ENCODE data around the gene UROC1. TPM values are rescaled to one million over a fixed set of nuclear protein-coding genes. Genes with fewer than 3 reads are reported as not detected.

The UROC1 gene
- total RNA-seq, 2 donors from 2014 or later = 0.17 TPM; not detected in 1

DNA sequence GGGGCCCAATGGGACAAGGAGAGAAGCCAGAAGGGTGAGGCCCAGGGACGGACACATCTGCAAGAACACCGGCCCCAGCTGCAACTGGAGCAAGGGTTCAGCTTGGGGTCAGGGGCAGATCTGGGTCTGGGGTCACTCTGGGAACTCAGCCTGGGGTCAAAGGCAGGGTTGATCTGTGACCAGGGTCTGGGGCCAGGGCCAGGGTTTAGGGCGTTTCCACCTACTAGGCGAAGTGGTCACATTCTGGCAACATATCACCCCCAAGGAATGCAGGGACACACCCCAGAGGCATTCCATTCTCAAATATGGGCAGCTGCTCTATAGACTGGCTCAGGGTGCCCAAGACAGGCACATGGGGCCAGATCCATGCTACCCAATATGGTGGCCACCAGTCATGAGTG, 9.0 kb downstream of the UROC1 start:
- 98% methylated on average over 4 of the region's 4 CpGs for WGBS
- no peak for DNase-seq (ENCODE audit: low spot score)
- Histone ChIP-seq H3K27me3 (replicated peaks; ENCODE audit: insufficient read depth) (no peaks in the 10 kb centered on the region), H3K4me1 (replicated peaks) (no peaks in the 10 kb centered on the region), H3K4me3 (no peak overlapping the region), H3K36me3 (no peaks in the 10 kb centered on the region), H3K27ac (no peak overlapping the region), H3K9me3 (no peaks in the 10 kb centered on the region)
- TF ChIP-seq POLR2A (IDR thresholded peaks at IDR 0.05) = no peak
- TF ChIP-seq POLR2AphosphoS5 (IDR thresholded peaks at IDR 0.05) = no peak
- TF ChIP-seq, protein P1, sequence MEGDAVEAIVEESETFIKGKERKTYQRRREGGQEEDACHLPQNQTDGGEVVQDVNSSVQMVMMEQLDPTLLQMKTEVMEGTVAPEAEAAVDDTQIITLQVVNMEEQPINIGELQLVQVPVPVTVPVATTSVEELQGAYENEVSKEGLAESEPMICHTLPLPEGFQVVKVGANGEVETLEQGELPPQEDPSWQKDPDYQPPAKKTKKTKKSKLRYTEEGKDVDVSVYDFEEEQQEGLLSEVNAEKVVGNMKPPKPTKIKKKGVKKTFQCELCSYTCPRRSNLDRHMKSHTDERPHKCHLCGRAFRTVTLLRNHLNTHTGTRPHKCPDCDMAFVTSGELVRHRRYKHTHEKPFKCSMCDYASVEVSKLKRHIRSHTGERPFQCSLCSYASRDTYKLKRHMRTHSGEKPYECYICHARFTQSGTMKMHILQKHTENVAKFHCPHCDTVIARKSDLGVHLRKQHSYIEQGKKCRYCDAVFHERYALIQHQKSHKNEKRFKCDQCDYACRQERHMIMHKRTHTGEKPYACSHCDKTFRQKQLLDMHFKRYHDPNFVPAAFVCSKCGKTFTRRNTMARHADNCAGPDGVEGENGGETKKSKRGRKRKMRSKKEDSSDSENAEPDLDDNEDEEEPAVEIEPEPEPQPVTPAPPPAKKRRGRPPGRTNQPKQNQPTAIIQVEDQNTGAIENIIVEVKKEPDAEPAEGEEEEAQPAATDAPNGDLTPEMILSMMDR (IDR thresholded peaks at IDR 0.05) = no peak
- intact Hi-C loops (cut with DNase I) = no loop called here

DNA sequence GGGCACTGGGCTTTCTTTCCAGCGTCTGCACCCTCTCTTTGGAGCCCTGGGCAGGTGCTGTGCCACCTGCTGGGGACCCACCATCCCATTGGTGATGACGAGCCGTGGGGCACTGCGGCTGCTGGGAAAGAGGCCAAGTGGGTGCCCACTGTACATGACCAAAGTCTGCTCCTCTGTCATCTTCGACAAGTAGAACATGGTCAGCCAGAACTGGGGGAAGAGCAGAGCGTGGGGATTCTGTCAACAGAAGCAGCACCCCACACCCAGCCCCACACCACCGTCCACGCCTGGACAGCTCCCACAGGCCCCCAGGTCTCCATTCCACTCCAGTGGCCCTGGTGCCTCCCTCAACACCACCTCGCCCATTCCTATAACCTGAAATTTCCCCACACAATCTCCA, 9.7 kb downstream of the UROC1 start:
- no peaks in the 10 kb centered on the region for H3K9me3 ChIP-seq
- no peak for DNase-seq (ENCODE audit: low spot score)
- intact Hi-C loops (cut with DNase I) = no loop called here
- no peak overlapping the region for H3K27ac ChIP-seq
- no peaks in the 10 kb centered on the region for H3K27me3 ChIP-seq (replicated peaks; ENCODE audit: insufficient read depth)
- 91% methylated on average over 9 of the region's 9 CpGs for WGBS
- H3K36me3 ChIP-seq = no peaks in the 10 kb centered on the region
- H3K4me3 ChIP-seq = no peak overlapping the region
- H3K4me1 ChIP-seq (replicated peaks) = no peaks in the 10 kb centered on the region
- TF ChIP-seq POLR2AphosphoS5 (IDR thresholded peaks at IDR 0.05) = no peak
- TF ChIP-seq, protein P1 (IDR thresholded peaks at IDR 0.05) = no peak
- no peak for TF ChIP-seq POLR2A (IDR thresholded peaks at IDR 0.05)

DNA sequence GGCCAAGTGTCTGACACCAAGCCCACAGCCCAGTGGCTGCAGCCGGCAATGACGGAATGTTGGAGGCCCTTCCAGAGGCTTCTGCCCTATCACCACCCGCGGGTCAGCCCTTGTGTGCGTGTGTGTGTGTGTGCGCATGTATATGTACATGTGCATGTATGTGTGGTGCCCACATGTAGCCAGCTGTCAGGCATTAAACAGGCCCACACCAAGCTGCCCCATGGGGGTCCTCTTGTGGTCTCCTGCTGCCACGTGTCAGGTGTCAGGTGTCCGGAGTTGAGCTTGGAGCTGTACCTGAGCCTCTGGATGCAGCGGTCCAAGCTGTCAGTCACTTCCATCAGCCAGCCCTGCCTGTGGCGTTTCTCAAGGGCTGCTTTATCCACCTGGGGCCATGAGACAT, 13.9 kb downstream of the UROC1 start:
- no peak for DNase-seq (ENCODE audit: low spot score)
- H3K9me3 ChIP-seq = no peaks in the 10 kb centered on the region
- TF ChIP-seq, protein P1 (IDR thresholded peaks at IDR 0.05) = no peak
- TF ChIP-seq POLR2AphosphoS5 (IDR thresholded peaks at IDR 0.05) (no peak), POLR2A (IDR thresholded peaks at IDR 0.05) (no peak)
- no peak overlapping the region for H3K27ac ChIP-seq
- no peaks in the 10 kb centered on the region for H3K4me1 ChIP-seq (replicated peaks)
- H3K36me3 ChIP-seq = no peaks in the 10 kb centered on the region
- H3K27me3 ChIP-seq (replicated peaks; ENCODE audit: insufficient read depth) = no peaks in the 10 kb centered on the region
- WGBS = 84% methylated on average over 10 of the region's 10 CpGs
- H3K4me3 ChIP-seq = no peak overlapping the region
- intact Hi-C loops (cut with DNase I) = no loop called here

DNA sequence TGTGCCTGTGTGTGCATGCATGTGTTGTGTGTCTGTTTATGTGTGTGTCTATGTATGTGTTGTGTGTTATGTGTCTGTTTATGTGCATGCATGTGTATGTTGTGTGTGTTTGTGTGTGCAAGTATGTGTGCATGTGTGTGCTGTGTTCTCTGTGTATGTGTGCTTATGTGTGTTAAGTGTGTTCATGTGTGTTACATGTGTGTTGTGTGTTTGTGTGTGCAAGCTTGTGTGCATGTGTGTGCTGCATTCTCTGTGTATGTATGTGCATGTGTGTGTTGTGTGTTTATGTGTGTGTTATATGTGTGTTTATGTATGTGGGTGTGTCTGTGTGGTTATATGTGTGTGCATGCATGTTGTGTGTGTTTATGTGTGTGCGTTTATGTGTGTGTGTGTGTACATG, 14.9 kb downstream of the UROC1 start:
- H3K36me3 ChIP-seq = no peaks in the 10 kb centered on the region
- H3K27me3 ChIP-seq (replicated peaks; ENCODE audit: insufficient read depth) = no peaks in the 10 kb centered on the region
- TF ChIP-seq POLR2A (IDR thresholded peaks at IDR 0.05) = no peak
- TF ChIP-seq POLR2AphosphoS5 (IDR thresholded peaks at IDR 0.05) = no peak
- TF ChIP-seq, protein P1 (IDR thresholded peaks at IDR 0.05) = no peak
- H3K4me3 ChIP-seq = no peak overlapping the region
- no peaks in the 10 kb centered on the region for H3K4me1 ChIP-seq (replicated peaks)
- intact Hi-C loops (cut with DNase I) = no loop called here
- H3K9me3 ChIP-seq = no peaks in the 10 kb centered on the region
- DNase-seq (ENCODE audit: low spot score) = no peak
- no peak overlapping the region for H3K27ac ChIP-seq
- 90% methylated on average over 1 of the region's 1 CpG for WGBS

DNA sequence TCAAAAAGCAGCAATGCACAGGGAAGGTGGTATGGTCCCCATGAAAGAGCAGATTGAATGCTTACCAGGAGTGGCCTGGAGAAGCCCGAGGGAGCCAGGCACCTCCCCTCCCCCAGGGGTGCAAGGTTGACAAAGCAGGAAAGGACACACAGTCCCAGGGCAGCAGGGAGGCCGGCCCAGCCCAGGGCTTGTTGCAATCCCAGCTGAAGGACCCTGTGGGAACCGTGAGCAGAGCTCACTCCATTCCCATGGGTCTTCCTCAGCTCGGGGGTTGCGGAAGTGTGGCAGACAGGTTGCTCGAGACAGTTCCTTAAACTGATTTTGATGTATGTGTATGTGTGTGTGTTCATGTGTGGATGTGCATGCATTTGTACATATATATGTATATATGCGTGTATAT, 15.8 kb downstream of the UROC1 start:
- H3K27me3 ChIP-seq (replicated peaks; ENCODE audit: insufficient read depth) = no peaks in the 10 kb centered on the region
- TF ChIP-seq POLR2A (IDR thresholded peaks at IDR 0.05) (no peak), POLR2AphosphoS5 (IDR thresholded peaks at IDR 0.05) (no peak)
- TF ChIP-seq, protein P1 (IDR thresholded peaks at IDR 0.05) = no peak
- no peaks in the 10 kb centered on the region for H3K9me3 ChIP-seq
- no peak for DNase-seq (ENCODE audit: low spot score)
- intact Hi-C loops (cut with DNase I) = no loop called here
- 58% methylated on average over 7 of the region's 7 CpGs for WGBS
- no peak overlapping the region for H3K27ac ChIP-seq
- H3K4me1 ChIP-seq (replicated peaks) = no peaks in the 10 kb centered on the region
- no peaks in the 10 kb centered on the region for H3K36me3 ChIP-seq
- no peak overlapping the region for H3K4me3 ChIP-seq

All from prostate gland (tissue), 2 donors.